ENCODE data around the gene C1QTNF3.

DNA sequence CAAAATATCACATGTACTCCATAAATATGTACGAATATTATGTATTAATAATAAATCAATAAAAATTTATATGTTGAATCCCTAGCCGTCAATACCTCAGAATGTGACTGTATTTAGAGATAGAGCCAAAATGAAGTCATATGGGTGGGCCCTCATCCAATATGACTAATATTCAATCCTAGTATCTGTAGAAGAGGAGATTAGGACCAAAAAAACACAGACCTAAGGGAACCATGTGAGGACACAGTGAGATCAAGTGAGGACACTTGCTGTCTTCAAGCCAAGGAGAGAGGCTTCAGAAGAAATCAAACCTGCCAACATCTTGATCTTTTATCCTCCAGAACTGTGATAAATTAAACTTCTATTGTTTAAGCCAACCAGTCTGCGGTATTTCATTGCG, 31.5 kb downstream of the C1QTNF3 start:
- TF ChIP-seq, protein P1, sequence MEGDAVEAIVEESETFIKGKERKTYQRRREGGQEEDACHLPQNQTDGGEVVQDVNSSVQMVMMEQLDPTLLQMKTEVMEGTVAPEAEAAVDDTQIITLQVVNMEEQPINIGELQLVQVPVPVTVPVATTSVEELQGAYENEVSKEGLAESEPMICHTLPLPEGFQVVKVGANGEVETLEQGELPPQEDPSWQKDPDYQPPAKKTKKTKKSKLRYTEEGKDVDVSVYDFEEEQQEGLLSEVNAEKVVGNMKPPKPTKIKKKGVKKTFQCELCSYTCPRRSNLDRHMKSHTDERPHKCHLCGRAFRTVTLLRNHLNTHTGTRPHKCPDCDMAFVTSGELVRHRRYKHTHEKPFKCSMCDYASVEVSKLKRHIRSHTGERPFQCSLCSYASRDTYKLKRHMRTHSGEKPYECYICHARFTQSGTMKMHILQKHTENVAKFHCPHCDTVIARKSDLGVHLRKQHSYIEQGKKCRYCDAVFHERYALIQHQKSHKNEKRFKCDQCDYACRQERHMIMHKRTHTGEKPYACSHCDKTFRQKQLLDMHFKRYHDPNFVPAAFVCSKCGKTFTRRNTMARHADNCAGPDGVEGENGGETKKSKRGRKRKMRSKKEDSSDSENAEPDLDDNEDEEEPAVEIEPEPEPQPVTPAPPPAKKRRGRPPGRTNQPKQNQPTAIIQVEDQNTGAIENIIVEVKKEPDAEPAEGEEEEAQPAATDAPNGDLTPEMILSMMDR (IDR thresholded peaks at IDR 0.05): no peak
- TF ChIP-seq POLR2AphosphoS5 (IDR thresholded peaks at IDR 0.05) (no peak), POLR2A (IDR thresholded peaks at IDR 0.05) (no peak), EP300 (IDR thresholded peaks at IDR 0.05) (no peak)
